ENCODE results near the gene TMEM168.
A peak's percentile ranks its signal among the peaks of the same experiment; 100 is the strongest.
"Not testable (repeated sequence)": the region's sequence is repeated elsewhere in the genome, so short reads cannot be mapped to it uniquely, and the experiment has no call there.

The TMEM168 gene

GRCh38 chr7:112789817-112790585, at the start of gene TMEM168:
TSS of gene TMEM168 (minus strand) at chr7:112790393. CDS start at chr7:112784825, 5,568 bp downstream.
- Histone ChIP-seq H3K27ac (ENCODE audit: low read length) (peak within 1 kb of the TSS; percentile 87), H3K4me1 (ENCODE audit: control insufficient read depth in 1 of 2, insufficient read depth in 2 of 2, low read length in 2 of 2) (peaks cover 0 to 8% of the 10 kb centered on the region in 2 donors), H3K27me3 (ENCODE audit: low read depth, low read length) (no peaks in the 10 kb centered on the region), H3K36me3 (ENCODE audit: control insufficient read depth in 1 of 2, insufficient read depth in 2 of 2, low read length in 2 of 2) (no peaks in the 10 kb centered on the region), H3K4me3 (ENCODE audit: low read depth in 1 of 2, low read length in 2 of 2) (peak within 1 kb of the TSS; percentile 87 to 94), H3K9me3 (ENCODE audit: control insufficient read depth in 1 of 2, low read length in 2 of 2) (no peaks in the 10 kb centered on the region)

GRCh38 chr7:112835928-112836327, 45.7 kb upstream of the TMEM168 start:
- H3K4me3 ChIP-seq (ENCODE audit: low read depth in 1 of 2, low read length in 2 of 2); H3K4me1 ChIP-seq (ENCODE audit: control insufficient read depth in 1 of 2, insufficient read depth in 2 of 2, low read length in 2 of 2); H3K9me3 ChIP-seq (ENCODE audit: control insufficient read depth in 1 of 2, low read length in 2 of 2); H3K27ac ChIP-seq (ENCODE audit: low read length); H3K27me3 ChIP-seq (ENCODE audit: low read depth, low read length): not testable (repeated sequence)
- H3K36me3 ChIP-seq (ENCODE audit: control insufficient read depth in 1 of 2, insufficient read depth in 2 of 2, low read length in 2 of 2), result peaks cover 0 to 12% of the 10 kb centered on the region in 2 donors

GRCh38 chr7:112833082-112833481, 42.9 kb upstream of the TMEM168 start:
- Histone ChIP-seq H3K36me3 (ENCODE audit: control insufficient read depth in 1 of 2, insufficient read depth in 2 of 2, low read length in 2 of 2) (peaks cover 0 to 38% of the 10 kb centered on the region in 2 donors), H3K27ac (ENCODE audit: low read length) (no peak overlapping the region), H3K4me1 (ENCODE audit: control insufficient read depth in 1 of 2, insufficient read depth in 2 of 2, low read length in 2 of 2) (no peaks in the 10 kb centered on the region), H3K9me3 (ENCODE audit: control insufficient read depth in 1 of 2, low read length in 2 of 2) (peaks cover 4 to 12% of the 10 kb centered on the region in 2 donors), H3K4me3 (ENCODE audit: low read depth in 1 of 2, low read length in 2 of 2) (no peak overlapping the region), H3K27me3 (ENCODE audit: low read depth, low read length) (no peaks in the 10 kb centered on the region)

- no peaks in the 10 kb centered on the region for H3K4me1 ChIP-seq (ENCODE audit: control insufficient read depth in 1 of 2, insufficient read depth in 2 of 2, low read length in 2 of 2)
- H3K9me3 ChIP-seq (ENCODE audit: control insufficient read depth in 1 of 2, low read length in 2 of 2), result peaks cover 4 to 12% of the 10 kb centered on the region in 2 donors
- no peak overlapping the region for H3K4me3 ChIP-seq (ENCODE audit: low read depth in 1 of 2, low read length in 2 of 2)
- H3K36me3 ChIP-seq (ENCODE audit: control insufficient read depth in 1 of 2, insufficient read depth in 2 of 2, low read length in 2 of 2), result peaks cover 0 to 39% of the 10 kb centered on the region in 2 donors
- no peaks in the 10 kb centered on the region for H3K27me3 ChIP-seq (ENCODE audit: low read depth, low read length)
- no peak overlapping the region for H3K27ac ChIP-seq (ENCODE audit: low read length)
These were observed 40.6 kb upstream of the TMEM168 start for GRCh38 chr7:112830769-112831168.

GRCh38 chr7:112828696-112829095, 38.5 kb upstream of the TMEM168 start:
- Histone ChIP-seq H3K36me3 (ENCODE audit: control insufficient read depth in 1 of 2, insufficient read depth in 2 of 2, low read length in 2 of 2) (peaks cover 0 to 46% of the 10 kb centered on the region in 2 donors), H3K27ac (ENCODE audit: low read length) (no peak overlapping the region), H3K4me3 (ENCODE audit: low read depth in 1 of 2, low read length in 2 of 2) (no peak overlapping the region), H3K27me3 (ENCODE audit: low read depth, low read length) (no peaks in the 10 kb centered on the region), H3K4me1 (ENCODE audit: control insufficient read depth in 1 of 2, insufficient read depth in 2 of 2, low read length in 2 of 2) (no peaks in the 10 kb centered on the region), H3K9me3 (ENCODE audit: control insufficient read depth in 1 of 2, low read length in 2 of 2) (peaks cover 4 to 12% of the 10 kb centered on the region in 2 donors)

GRCh38 chr7:112821345-112821744, 31.2 kb upstream of the TMEM168 start:
- Histone ChIP-seq H3K27ac (ENCODE audit: low read length) (no peak overlapping the region), H3K9me3 (ENCODE audit: control insufficient read depth in 1 of 2, low read length in 2 of 2) (no peaks in the 10 kb centered on the region), H3K4me1 (ENCODE audit: control insufficient read depth in 1 of 2, insufficient read depth in 2 of 2, low read length in 2 of 2) (no peaks in the 10 kb centered on the region), H3K36me3 (ENCODE audit: control insufficient read depth in 1 of 2, insufficient read depth in 2 of 2, low read length in 2 of 2) (peaks cover 6 to 29% of the 10 kb centered on the region in 2 donors), H3K27me3 (ENCODE audit: low read depth, low read length) (no peaks in the 10 kb centered on the region), H3K4me3 (ENCODE audit: low read depth in 1 of 2, low read length in 2 of 2) (no peak overlapping the region)

GRCh38 chr7:112819536-112819935, 29.3 kb upstream of the TMEM168 start:
- no peaks in the 10 kb centered on the region for H3K4me1 ChIP-seq (ENCODE audit: control insufficient read depth in 1 of 2, insufficient read depth in 2 of 2, low read length in 2 of 2)
- no peak overlapping the region for H3K27ac ChIP-seq (ENCODE audit: low read length)
- peaks cover 6 to 29% of the 10 kb centered on the region in 2 donors for H3K36me3 ChIP-seq (ENCODE audit: control insufficient read depth in 1 of 2, insufficient read depth in 2 of 2, low read length in 2 of 2)
- H3K9me3 ChIP-seq (ENCODE audit: control insufficient read depth in 1 of 2, low read length in 2 of 2), result no peaks in the 10 kb centered on the region
- H3K27me3 ChIP-seq (ENCODE audit: low read depth, low read length), result no peaks in the 10 kb centered on the region
- H3K4me3 ChIP-seq (ENCODE audit: low read depth in 1 of 2, low read length in 2 of 2), result no peak overlapping the region

- no peaks in the 10 kb centered on the region for H3K27me3 ChIP-seq (ENCODE audit: low read depth, low read length)
- H3K4me1 ChIP-seq (ENCODE audit: control insufficient read depth in 1 of 2, insufficient read depth in 2 of 2, low read length in 2 of 2), result no peaks in the 10 kb centered on the region
- peaks cover 0 to 4% of the 10 kb centered on the region in 2 donors for H3K9me3 ChIP-seq (ENCODE audit: control insufficient read depth in 1 of 2, low read length in 2 of 2)
- no peak overlapping the region for H3K27ac ChIP-seq (ENCODE audit: low read length)
- no peak overlapping the region for H3K4me3 ChIP-seq (ENCODE audit: low read depth in 1 of 2, low read length in 2 of 2)
- H3K36me3 ChIP-seq (ENCODE audit: control insufficient read depth in 1 of 2, insufficient read depth in 2 of 2, low read length in 2 of 2), result no peaks in the 10 kb centered on the region
These were observed 16.0 kb upstream of the TMEM168 start for GRCh38 chr7:112806156-112806555.

- Histone ChIP-seq H3K4me1 (ENCODE audit: control insufficient read depth in 1 of 2, insufficient read depth in 2 of 2, low read length in 2 of 2) (no peaks in the 10 kb centered on the region), H3K36me3 (ENCODE audit: control insufficient read depth in 1 of 2, insufficient read depth in 2 of 2, low read length in 2 of 2) (no peaks in the 10 kb centered on the region), H3K9me3 (ENCODE audit: control insufficient read depth in 1 of 2, low read length in 2 of 2) (no peaks in the 10 kb centered on the region), H3K27ac (ENCODE audit: low read length) (no peak overlapping the region), H3K27me3 (ENCODE audit: low read depth, low read length) (no peaks in the 10 kb centered on the region), H3K4me3 (ENCODE audit: low read depth in 1 of 2, low read length in 2 of 2) (no peak overlapping the region)
These were observed 12.2 kb upstream of the TMEM168 start for GRCh38 chr7:112802406-112802805.

GRCh38 chr7:112800486-112800885, 10.3 kb upstream of the TMEM168 start:
- no peak overlapping the region for H3K4me3 ChIP-seq (ENCODE audit: low read depth in 1 of 2, low read length in 2 of 2)
- H3K4me1 ChIP-seq (ENCODE audit: control insufficient read depth in 1 of 2, insufficient read depth in 2 of 2, low read length in 2 of 2), result no peaks in the 10 kb centered on the region
- H3K27ac ChIP-seq (ENCODE audit: low read length), result no peak overlapping the region
- no peaks in the 10 kb centered on the region for H3K36me3 ChIP-seq (ENCODE audit: control insufficient read depth in 1 of 2, insufficient read depth in 2 of 2, low read length in 2 of 2)
- no peaks in the 10 kb centered on the region for H3K27me3 ChIP-seq (ENCODE audit: low read depth, low read length)
- H3K9me3 ChIP-seq (ENCODE audit: control insufficient read depth in 1 of 2, low read length in 2 of 2), result no peaks in the 10 kb centered on the region

GRCh38 chr7:112799448-112800120, 9.4 kb upstream of the TMEM168 start:
- Histone ChIP-seq H3K4me1 (ENCODE audit: control insufficient read depth in 1 of 2, insufficient read depth in 2 of 2, low read length in 2 of 2) (no peaks in the 10 kb centered on the region), H3K9me3 (ENCODE audit: control insufficient read depth in 1 of 2, low read length in 2 of 2) (no peaks in the 10 kb centered on the region), H3K27me3 (ENCODE audit: low read depth, low read length) (no peaks in the 10 kb centered on the region), H3K4me3 (ENCODE audit: low read depth in 1 of 2, low read length in 2 of 2) (no peak overlapping the region), H3K27ac (ENCODE audit: low read length) (no peak overlapping the region), H3K36me3 (ENCODE audit: control insufficient read depth in 1 of 2, insufficient read depth in 2 of 2, low read length in 2 of 2) (no peaks in the 10 kb centered on the region)

All from muscle layer of duodenum (tissue), 2 donors.